Measurements from ENCODE around the gene PSMA7.

PSMA7 gene

DNA sequence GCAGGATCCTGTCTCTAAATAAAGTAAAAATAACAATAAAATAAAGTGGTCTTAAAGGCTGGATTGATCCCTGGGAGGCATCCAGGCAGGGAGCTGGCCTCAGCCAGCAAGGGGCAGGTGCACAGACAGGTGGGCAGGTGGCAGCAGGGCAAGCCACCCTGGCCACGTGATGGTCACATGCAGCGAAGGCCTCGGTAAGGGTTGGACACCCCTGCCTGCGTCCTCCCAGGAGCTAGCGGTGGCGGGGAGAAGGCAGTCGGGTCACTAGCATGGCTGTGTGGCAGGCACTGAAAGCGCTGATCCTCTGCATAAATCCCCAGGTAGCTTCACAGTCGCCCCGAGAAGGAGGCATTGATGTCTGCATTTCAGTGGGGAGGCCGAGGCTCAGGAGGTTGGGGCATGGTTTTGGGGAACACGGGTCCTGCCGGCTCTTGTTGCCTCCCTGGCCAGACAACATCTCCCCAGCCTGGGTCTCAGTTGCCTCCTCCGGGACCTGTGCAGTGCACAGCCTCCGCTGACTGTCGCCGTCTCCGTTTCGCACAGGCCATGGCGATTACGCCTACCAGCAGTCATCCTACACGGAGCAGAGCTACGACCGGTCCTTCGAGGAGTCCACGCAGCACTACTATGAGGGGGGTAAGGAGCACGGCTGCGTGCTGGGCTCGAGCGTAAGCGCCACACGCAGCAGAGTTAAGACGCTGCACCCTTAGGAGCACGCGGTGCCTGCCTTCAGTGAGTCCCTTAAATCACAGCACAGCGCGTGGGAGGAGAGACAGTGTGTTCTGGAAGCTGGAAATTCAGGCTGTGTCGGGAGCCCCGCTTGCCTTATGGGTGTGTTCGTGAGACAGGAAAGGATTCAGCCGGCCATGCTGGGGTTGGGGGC is 21.9 kb upstream of the PSMA7 start:
- TF ChIP-seq, protein P1, sequence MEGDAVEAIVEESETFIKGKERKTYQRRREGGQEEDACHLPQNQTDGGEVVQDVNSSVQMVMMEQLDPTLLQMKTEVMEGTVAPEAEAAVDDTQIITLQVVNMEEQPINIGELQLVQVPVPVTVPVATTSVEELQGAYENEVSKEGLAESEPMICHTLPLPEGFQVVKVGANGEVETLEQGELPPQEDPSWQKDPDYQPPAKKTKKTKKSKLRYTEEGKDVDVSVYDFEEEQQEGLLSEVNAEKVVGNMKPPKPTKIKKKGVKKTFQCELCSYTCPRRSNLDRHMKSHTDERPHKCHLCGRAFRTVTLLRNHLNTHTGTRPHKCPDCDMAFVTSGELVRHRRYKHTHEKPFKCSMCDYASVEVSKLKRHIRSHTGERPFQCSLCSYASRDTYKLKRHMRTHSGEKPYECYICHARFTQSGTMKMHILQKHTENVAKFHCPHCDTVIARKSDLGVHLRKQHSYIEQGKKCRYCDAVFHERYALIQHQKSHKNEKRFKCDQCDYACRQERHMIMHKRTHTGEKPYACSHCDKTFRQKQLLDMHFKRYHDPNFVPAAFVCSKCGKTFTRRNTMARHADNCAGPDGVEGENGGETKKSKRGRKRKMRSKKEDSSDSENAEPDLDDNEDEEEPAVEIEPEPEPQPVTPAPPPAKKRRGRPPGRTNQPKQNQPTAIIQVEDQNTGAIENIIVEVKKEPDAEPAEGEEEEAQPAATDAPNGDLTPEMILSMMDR (IDR thresholded peaks at IDR 0.05; ENCODE audit: low read depth, low read length) = no peak
- DNase-seq (ENCODE audit: low read depth in 2 of 2) = no peak
- H3K4me3 ChIP-seq (replicated peaks in 1 of 2; ENCODE audit: low read depth in 2 of 2, low read length in 2 of 2) = no peak overlapping the region

DNA sequence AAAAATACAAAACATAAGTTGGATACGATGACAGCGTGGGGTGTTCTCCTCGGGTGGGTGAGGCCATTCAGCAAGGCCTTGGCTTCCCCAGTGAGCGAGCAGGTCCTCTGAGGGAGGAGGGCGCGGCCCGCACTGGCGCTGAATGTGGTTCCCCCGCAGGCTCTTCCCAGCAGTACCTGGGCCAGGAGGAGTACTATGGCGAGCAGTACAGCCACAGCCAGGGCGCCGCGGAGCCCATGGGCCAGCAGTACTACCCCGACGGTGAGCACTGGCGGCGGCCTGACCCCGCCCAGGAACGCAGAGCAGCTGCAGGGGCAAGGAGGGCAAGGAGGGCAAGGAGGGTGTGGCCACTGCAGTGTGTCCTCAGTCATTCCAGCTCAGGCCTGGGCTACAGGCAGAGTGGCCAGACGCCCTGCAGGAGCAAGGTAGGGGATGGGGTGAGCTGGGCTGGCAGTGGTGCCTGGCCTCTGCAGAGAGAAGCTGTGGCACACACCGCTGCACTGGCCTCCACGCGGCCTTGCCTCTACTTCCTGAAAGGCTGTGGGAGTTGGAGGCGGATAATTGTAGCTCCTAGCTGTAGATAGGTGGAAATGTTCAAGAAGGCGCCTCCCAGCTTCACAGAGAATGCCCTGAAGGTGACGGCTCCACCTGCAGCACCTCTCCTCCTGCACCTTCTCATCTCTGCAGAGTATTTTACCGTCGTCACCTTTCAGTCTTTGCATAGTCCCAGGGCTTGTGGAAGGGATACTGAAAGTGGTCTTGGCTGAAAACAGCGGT is 21.0 kb upstream of the PSMA7 start:
- H3K4me3 ChIP-seq (replicated peaks in 1 of 2; ENCODE audit: low read depth in 2 of 2, low read length in 2 of 2) = no peak overlapping the region
- TF ChIP-seq, protein P1 (IDR thresholded peaks at IDR 0.05; ENCODE audit: low read depth, low read length) = no peak
- no peak for DNase-seq (ENCODE audit: low read depth in 2 of 2)

DNA sequence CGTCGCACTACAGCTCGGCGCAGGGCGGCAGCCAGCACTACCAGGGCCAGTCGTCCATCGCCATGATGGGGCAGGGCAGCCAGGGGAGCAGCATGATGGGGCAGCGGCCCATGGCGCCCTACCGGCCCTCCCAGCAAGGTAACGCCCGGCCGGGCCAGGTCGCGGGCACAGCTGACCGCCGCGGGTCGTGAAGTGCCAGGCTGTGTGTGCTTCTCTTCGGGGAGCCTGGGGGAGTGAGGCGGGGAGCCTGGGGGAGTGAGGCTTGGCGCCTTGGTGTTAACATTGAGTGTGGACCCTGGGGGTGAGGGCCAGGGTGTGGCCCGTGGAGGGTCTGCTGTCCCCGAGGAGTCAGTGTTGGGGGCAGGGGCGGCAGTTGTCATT is 20.3 kb upstream of the PSMA7 start:
- TF ChIP-seq, protein P1 (IDR thresholded peaks at IDR 0.05; ENCODE audit: low read depth, low read length) = no peak
- no peak overlapping the region for H3K4me3 ChIP-seq (replicated peaks in 1 of 2; ENCODE audit: low read depth in 2 of 2, low read length in 2 of 2)
- no peak for DNase-seq (ENCODE audit: low read depth in 2 of 2)

DNA sequence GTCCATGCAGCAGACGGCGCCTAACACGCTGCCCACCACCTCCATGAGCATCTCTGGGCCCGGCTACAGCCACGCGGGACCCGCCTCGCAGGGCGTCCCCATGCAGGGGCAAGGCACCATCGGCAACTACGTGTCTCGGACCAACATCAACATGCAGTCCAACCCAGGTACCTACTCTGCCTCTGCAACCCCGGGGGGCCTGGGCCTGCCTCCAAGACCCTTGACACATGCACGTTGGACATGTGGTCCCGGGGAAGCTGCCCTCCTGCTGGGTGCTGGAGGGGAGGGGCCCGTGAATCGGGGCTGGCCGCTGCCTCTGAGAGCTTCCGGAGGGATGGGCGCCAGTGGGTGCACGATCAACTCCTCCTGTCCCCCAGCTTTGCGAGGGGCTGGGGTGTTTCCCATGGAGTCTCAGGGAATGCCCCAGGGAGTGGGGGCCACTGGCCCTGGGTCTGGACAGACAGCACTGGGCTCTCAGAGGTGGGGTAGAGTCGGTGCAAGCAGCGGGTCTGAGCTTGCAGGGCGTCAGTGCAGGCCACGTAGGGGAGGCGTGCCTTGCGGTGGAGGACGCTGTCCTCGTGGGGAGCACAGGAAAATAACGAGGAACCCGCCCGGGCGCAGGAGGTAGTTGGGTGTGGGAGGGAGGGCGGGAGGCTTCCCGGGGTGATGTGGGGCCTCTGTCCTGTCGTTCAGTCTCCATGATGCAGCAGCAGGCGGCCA is 19.7 kb upstream of the PSMA7 start:
- TF ChIP-seq, protein P1 (IDR thresholded peaks at IDR 0.05; ENCODE audit: low read depth, low read length) = no peak
- no peak overlapping the region for H3K4me3 ChIP-seq (replicated peaks in 1 of 2; ENCODE audit: low read depth in 2 of 2, low read length in 2 of 2)
- DNase-seq (ENCODE audit: low read depth in 2 of 2) = no peak

DNA sequence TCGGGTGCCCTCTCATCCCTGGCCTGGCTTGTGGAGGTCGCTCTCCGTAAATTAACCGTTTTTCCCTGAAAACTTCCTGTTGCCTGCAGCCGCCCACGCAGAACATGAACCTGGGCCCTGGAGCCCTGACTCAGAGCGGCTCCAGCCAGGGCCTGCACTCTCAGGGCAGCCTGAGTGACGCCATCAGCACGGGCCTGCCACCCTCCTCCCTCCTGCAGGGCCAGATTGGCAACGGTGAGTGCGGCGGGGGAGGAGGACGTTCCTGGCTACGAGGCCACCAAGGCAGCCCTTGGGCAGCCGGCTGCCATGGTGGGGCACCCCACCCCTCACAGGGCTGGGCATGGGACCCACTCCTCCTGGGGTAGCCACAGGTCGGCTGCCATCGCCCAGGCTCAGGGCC is 18.2 kb upstream of the PSMA7 start:
- TF ChIP-seq, protein P1 (IDR thresholded peaks at IDR 0.05; ENCODE audit: low read depth, low read length) = no peak
- no peak overlapping the region for H3K4me3 ChIP-seq (replicated peaks in 1 of 2; ENCODE audit: low read depth in 2 of 2, low read length in 2 of 2)
- peak; percentile 76 to 79 for DNase-seq (ENCODE audit: low read depth in 2 of 2)

DNA sequence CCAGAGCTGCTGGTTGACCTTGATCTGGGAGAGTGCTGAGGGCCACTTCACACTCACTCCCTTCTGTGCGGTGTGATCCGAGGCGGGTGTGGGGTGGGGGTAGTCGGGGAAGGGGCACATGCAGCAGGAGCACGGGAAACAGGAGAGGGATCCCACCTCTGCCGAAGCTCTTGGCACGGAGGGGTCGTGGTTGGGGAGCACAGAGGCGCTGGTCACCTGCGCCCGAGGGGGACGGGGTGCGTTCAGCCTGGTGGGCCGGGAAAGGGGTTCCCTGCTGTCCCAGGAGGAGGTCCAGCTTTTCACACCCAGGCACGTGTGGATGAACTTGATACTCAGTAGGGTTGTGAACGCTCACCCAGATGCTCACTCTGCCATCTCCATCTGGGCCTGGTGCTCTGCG is 17.7 kb upstream of the PSMA7 start:
- no peak for DNase-seq (ENCODE audit: low read depth in 2 of 2)
- H3K4me3 ChIP-seq (replicated peaks in 1 of 2; ENCODE audit: low read depth in 2 of 2, low read length in 2 of 2) = no peak overlapping the region
- TF ChIP-seq, protein P1 (IDR thresholded peaks at IDR 0.05; ENCODE audit: low read depth, low read length) = no peak

Data from cardiac fibroblast (primary cell).